H54 (cell line): ENCODE results near the gene CD2AP.
"Not testable (repeated sequence)": the region's sequence is repeated elsewhere in the genome, so short reads cannot be mapped to it uniquely, and the experiment has no call there.

Experiments used
- DNase-seq: peaks from one replicate; pipeline ENCODE4 v3.0.0; 2011; ENCODE audit warnings: low spot score, mixed read lengths; ENCODE audit not compliant: insufficient read length
- FAIRE-seq: peaks from 3 replicates; lab custom pipeline; 2011; peaks lifted over from hg19 to GRCh38; lab: Jason Lieb, UNC
- POLR2A ChIP-seq: IDR thresholded peaks from 2 replicates; pipeline ENCODE4 v1.6.1; 2011; ENCODE audit warnings: low read depth, mild to moderate bottlenecking, low read length

CD2AP gene

GRCh38 chr6:47479874-47480273 is 2.3 kb downstream of the CD2AP start:
- no peak for FAIRE-seq
- no peak for TF ChIP-seq POLR2A
- no peak for DNase-seq

- not testable (repeated sequence) for FAIRE-seq, DNase-seq
Measured at GRCh38 chr6:47481213-47481612, 3.6 kb downstream of the CD2AP start.

GRCh38 chr6:47481806-47482205 is 4.2 kb downstream of the CD2AP start:
- no peak for DNase-seq
- TF ChIP-seq POLR2A = no peak
- no peak for FAIRE-seq

- no peak for TF ChIP-seq POLR2A
- no peak for FAIRE-seq
- no peak for DNase-seq
Measured at GRCh38 chr6:47483516-47483852, 5.9 kb downstream of the CD2AP start.

GRCh38 chr6:47483853-47484546 is 6.4 kb downstream of the CD2AP start:
- DNase-seq (no peak), FAIRE-seq (peak; percentile 98)
- TF ChIP-seq POLR2A = no peak

- no peak for TF ChIP-seq POLR2A
- FAIRE-seq = no peak
- DNase-seq = no peak
Measured at GRCh38 chr6:47484616-47485015, 7.0 kb downstream of the CD2AP start.

- no peak for FAIRE-seq
- no peak for TF ChIP-seq POLR2A
Measured at GRCh38 chr6:47485083-47485482, 7.5 kb downstream of the CD2AP start.

GRCh38 chr6:47485491-47486135 is 8.0 kb downstream of the CD2AP start:
- DNase-seq = no peak
- no peak for TF ChIP-seq POLR2A
- FAIRE-seq = no peak

More at GRCh38 chr6:47485083-47485482, 7.5 kb downstream of the CD2AP start:
- DNase-seq = no peak

- DNase-seq = no peak
- TF ChIP-seq POLR2A = no peak
- no peak for FAIRE-seq
Measured at GRCh38 chr6:47489995-47490394, 12.4 kb downstream of the CD2AP start.

- FAIRE-seq = no peak
- DNase-seq = no peak
- TF ChIP-seq POLR2A = no peak
Measured at GRCh38 chr6:47490676-47491075, 13.1 kb downstream of the CD2AP start.

- FAIRE-seq (no peak), DNase-seq (no peak)
- TF ChIP-seq POLR2A = no peak
Measured at GRCh38 chr6:47492355-47492754, 14.8 kb downstream of the CD2AP start.

- FAIRE-seq = peak; percentile 50
- TF ChIP-seq POLR2A = no peak
- no peak for DNase-seq
Measured at GRCh38 chr6:47495207-47495606, 17.6 kb downstream of the CD2AP start.

GRCh38 chr6:47495954-47496545 is 18.5 kb downstream of the CD2AP start:
- no peak for TF ChIP-seq POLR2A
- FAIRE-seq (peak; percentile 33), DNase-seq (no peak)

- DNase-seq (no peak), FAIRE-seq (peak; percentile 61)
- no peak for TF ChIP-seq POLR2A
Measured at GRCh38 chr6:47496935-47497579, 19.5 kb downstream of the CD2AP start.

GRCh38 chr6:47502920-47503319 is 25.3 kb downstream of the CD2AP start:
- TF ChIP-seq POLR2A = no peak
- DNase-seq = no peak
- no peak for FAIRE-seq
